HepG2 (cell line): ENCODE data around the gene THEM4. TPM values are rescaled to one million over a fixed set of nuclear protein-coding genes. Genes with fewer than 3 reads are reported as not detected.

Source experiments
- ATAC-seq: fragments of 200-7000 bp; cut with Tn5 transposase; 3 replicates; pipeline ENCODE4 v1.9.1; 2020; ENCODE audit warnings: mild to moderate bottlenecking, moderate library complexity
- BruUV-seq: library from RNA; stranded (reverse); fragments of 400-500 nt; replicated peaks from 2 replicates; lab custom pipeline; 2021; lab: Mats Ljungman, UMichigan
- CTCF ChIA-PET: fragments of 300-600 bp; formaldehyde crosslinking; extraction: SDS; loops from one replicate; lab custom pipeline; 2021; ENCODE audit warnings: low total read pairs, inconsistent platforms, low intra/inter-chr PET ratio; lab: Yijun Ruan, JAX
- POLR2A ChIA-PET: fragments of 350-600 bp; sonication (Branson Sonifier 250); formaldehyde crosslinking; loops from one replicate; lab custom pipeline; 2020; ENCODE audit warnings: antibody characterized with exemption, inconsistent platforms; lab: Yijun Ruan, JAX
- DNase-seq: peaks from one replicate; pipeline ENCODE4 v3.0.0-alpha.2; 2015; ENCODE audit warnings: low spot score
- FAIRE-seq: peaks from 3 replicates; lab custom pipeline; 2011; peaks lifted over from hg19 to GRCh38; lab: Jason Lieb, UNC
- H2AFZ ChIP-seq: one replicate; pipeline ENCODE4 v1.6.1; 2011; ENCODE audit warnings: low read length, inconsistent platforms
- H3K27ac ChIP-seq: fragments of 300-600 bp; 3 replicates; pipeline ENCODE4 v1.8.0; 2011; ENCODE audit warnings: mixed run types, mild to moderate bottlenecking, mixed read lengths, low read length, inconsistent platforms; ENCODE audit not compliant: insufficient read depth; ENCODE audit errors: extremely low read length
- H3K27me3 ChIP-seq, 2 experiments: fragments of 200-600 bp in 1 of 2; 2 replicates in 1 of 2; 3 replicates in 1 of 2; pipeline versions ENCODE4 v1.6.0 to v1.8.0; 2011; ENCODE audit warnings: low read length in 2 of 2, mild to moderate bottlenecking in 2 of 2, moderate library complexity in 2 of 2, inconsistent platforms in 1 of 2; ENCODE audit not compliant: insufficient read depth in 2 of 2, control insufficient read depth in 1 of 2
- H3K36me3 ChIP-seq, 2 experiments: fragments of 200-600 bp in 1 of 2; replicated peaks in 1 of 2; 2 replicates in 1 of 2; 3 replicates in 1 of 2; pipeline versions ENCODE4 v1.5.1 to v1.8.0; 2011; ENCODE audit warnings: low read length in 2 of 2, inconsistent platforms in 1 of 2; ENCODE audit not compliant: insufficient read depth in 2 of 2, control insufficient read depth in 1 of 2
- H3K4me1 ChIP-seq: 2 replicates; pipeline ENCODE4 v1.5.1; 2012; ENCODE audit warnings: low read length, inconsistent platforms; ENCODE audit not compliant: insufficient read depth
- H3K4me2 ChIP-seq: 2 replicates; pipeline ENCODE4 v1.6.0; 2011; ENCODE audit warnings: low read depth, low read length, inconsistent platforms
- H3K4me3 ChIP-seq, 3 experiments: fragments of 200-600 bp in 1 of 3; sonication (generic), shearing (Covaris generic) in 1 of 3; replicated peaks in 1 of 3; 2 replicates each; pipeline ENCODE4 v1.5.1; 2011 to 2016; ENCODE audit warnings: low read length in 3 of 3, inconsistent platforms in 2 of 3, low read depth in 2 of 3, mild to moderate bottlenecking in 2 of 3, control low read depth in 1 of 3, mixed read lengths in 1 of 3; ENCODE audit not compliant: insufficient read depth in 1 of 3
- H3K79me2 ChIP-seq: one replicate; pipeline ENCODE4 v1.6.1; 2011; ENCODE audit warnings: low read length, inconsistent platforms; ENCODE audit not compliant: insufficient read depth
- H3K9ac ChIP-seq: 2 replicates; pipeline ENCODE4 v1.6.0; 2011; ENCODE audit warnings: mild to moderate bottlenecking, low read depth, low read length, inconsistent platforms; ENCODE audit not compliant: insufficient read depth
- H3K9me3 ChIP-seq: 2 replicates; pipeline ENCODE4 v1.5.1; 2012; ENCODE audit warnings: mild to moderate bottlenecking, low read length
- H4K20me1 ChIP-seq: 2 replicates; pipeline ENCODE4 v1.6.0; 2011; ENCODE audit warnings: inconsistent platforms, mild to moderate bottlenecking, low read length, moderate library complexity; ENCODE audit not compliant: insufficient read depth
- GATAD2A ChIP-seq: IDR thresholded peaks from 2 replicates; pipeline ENCODE4 v1.6.1; 2016
- MTF1 ChIP-seq: sonication (generic); formaldehyde crosslinking; IDR thresholded peaks from 2 replicates; pipeline ENCODE4 v1.5.0; 2020; ENCODE audit warnings: missing genetic modification reagents
- MYC ChIP-seq: sonication (generic); formaldehyde crosslinking; IDR thresholded peaks from 2 replicates; pipeline ENCODE4 v1.9.0; 2021; ENCODE audit warnings: missing genetic modification reagents, borderline replicate concordance
- NCOA1 ChIP-seq: sonication (generic); formaldehyde crosslinking; IDR thresholded peaks from 2 replicates; pipeline ENCODE4 v1.9.0; 2021; ENCODE audit warnings: missing genetic modification reagents
- NFIB ChIP-seq: sonication (generic); formaldehyde crosslinking; IDR thresholded peaks from 2 replicates; pipeline ENCODE4 v1.9.0; 2021; ENCODE audit warnings: missing genetic modification reagents, mild to moderate bottlenecking, borderline replicate concordance
- NFIC ChIP-seq: IDR thresholded peaks from 2 replicates; pipeline ENCODE4 v1.6.1; 2012; ENCODE audit warnings: mild to moderate bottlenecking, low read length, inconsistent platforms
- REL ChIP-seq: sonication (generic); formaldehyde crosslinking; conservative IDR thresholded peaks from 2 replicates; pipeline ENCODE4 v1.8.0; 2022; ENCODE audit warnings: mild to moderate bottlenecking, missing genetic modification reagents, moderate library complexity
- SP5 ChIP-seq: IDR thresholded peaks from 2 replicates; pipeline ENCODE4 v1.6.1; 2016; ENCODE audit warnings: low read depth, borderline replicate concordance
- ZNF232 ChIP-seq: sonication (generic); formaldehyde crosslinking; IDR thresholded peaks from 2 replicates; pipeline ENCODE4 v1.4.0; 2020; ENCODE audit warnings: missing genetic modification reagents, borderline replicate concordance
- ZNF382 ChIP-seq: sonication (generic); formaldehyde crosslinking; IDR thresholded peaks from 2 replicates; pipeline ENCODE4 v1.5.0; 2020; ENCODE audit warnings: missing genetic modification reagents, mild to moderate bottlenecking, borderline replicate concordance
- ZNF749 ChIP-seq: sonication (generic); formaldehyde crosslinking; IDR thresholded peaks from 2 replicates; pipeline ENCODE4 v1.8.0; 2022; ENCODE audit warnings: mild to moderate bottlenecking, missing genetic modification reagents, moderate library complexity, borderline replicate concordance
- ZNF792 ChIP-seq: IDR thresholded peaks from 2 replicates; pipeline ENCODE4 v1.6.1; 2016
- WGBS: methylation state at CpG from one replicate; pipeline ENCODE4 v1.1.6; 2017; ENCODE audit warnings: low lambda C conversion rate; 5-methylcytosine and 5-hydroxymethylcytosine counted together
- in situ Hi-C: cut with HindIII; loops from 2 replicates; pipeline ENCODE4 v1.10.0; 2017; ENCODE audit warnings: low pct_unique_long_range_greater_than_20kb; ENCODE audit not compliant: extremely low pct_ligation_motif_present
- intact Hi-C: fragments of 100-400 bp; cut with micrococcal nuclease; formaldehyde crosslinking; loops from one replicate; pipeline ENCODE4 v1.10.0; 2022; ENCODE audit not compliant: unreplicated experiment
- polyA plus RNA-seq, 8 experiments: library from polyadenylated mRNA; depleted of rRNA in 3 of 8; stranded (reverse) in 7 of 8; unstranded in 1 of 8; fragments of >200 nt; fragmentation: Illumina TruSeq in 4 of 8; extraction: Trizol in 4 of 8; gene quantifications; 2 replicates each; pipeline versions ENCODE4 v1.2.1 to v1.2.3, GENCODE V29; 2011 to 2016; ENCODE audit warnings: low read depth in 4 of 8, missing spikeins in 1 of 8, mixed read lengths in 1 of 8; ENCODE audit not compliant: insufficient read depth in 1 of 8
- total RNA-seq, 5 experiments: library from RNA; depleted of rRNA; stranded (reverse); fragments of >200 nt; fragmentation: Illumina TruSeq; extraction: Trizol; gene quantifications; 2 replicates each; pipeline ENCODE4 v1.2.3, GENCODE V29; 2016; ENCODE audit warnings: low read depth in 1 of 5
- TF ChIP-seq, protein P1 (sequence below): IDR thresholded peaks from 2 replicates; pipeline ENCODE4 v1.6.1; 2016
- TF ChIP-seq, protein P2 (sequence below): sonication (generic); formaldehyde crosslinking; IDR thresholded peaks from 2 replicates; pipeline ENCODE4 v1.9.0; 2021; ENCODE audit warnings: missing genetic modification reagents, borderline replicate concordance
- TF ChIP-seq, protein P3 (sequence below): sonication (generic); formaldehyde crosslinking; IDR thresholded peaks from 2 replicates; pipeline ENCODE4 v1.4.0; 2020; ENCODE audit warnings: mild to moderate bottlenecking, missing genetic modification reagents, borderline replicate concordance
- TF ChIP-seq, protein P4 (sequence below): sonication (generic); formaldehyde crosslinking; IDR thresholded peaks from 2 replicates; pipeline ENCODE4 v1.4.0; 2020; ENCODE audit warnings: missing genetic modification reagents

Gene THEM4
- total and polyA plus RNA-seq, 2 of the 13 experiments (the other 11 are each of a cell fraction or from before 2014, with no cell fraction given) = 10.9 to 13.9 TPM

DNA sequence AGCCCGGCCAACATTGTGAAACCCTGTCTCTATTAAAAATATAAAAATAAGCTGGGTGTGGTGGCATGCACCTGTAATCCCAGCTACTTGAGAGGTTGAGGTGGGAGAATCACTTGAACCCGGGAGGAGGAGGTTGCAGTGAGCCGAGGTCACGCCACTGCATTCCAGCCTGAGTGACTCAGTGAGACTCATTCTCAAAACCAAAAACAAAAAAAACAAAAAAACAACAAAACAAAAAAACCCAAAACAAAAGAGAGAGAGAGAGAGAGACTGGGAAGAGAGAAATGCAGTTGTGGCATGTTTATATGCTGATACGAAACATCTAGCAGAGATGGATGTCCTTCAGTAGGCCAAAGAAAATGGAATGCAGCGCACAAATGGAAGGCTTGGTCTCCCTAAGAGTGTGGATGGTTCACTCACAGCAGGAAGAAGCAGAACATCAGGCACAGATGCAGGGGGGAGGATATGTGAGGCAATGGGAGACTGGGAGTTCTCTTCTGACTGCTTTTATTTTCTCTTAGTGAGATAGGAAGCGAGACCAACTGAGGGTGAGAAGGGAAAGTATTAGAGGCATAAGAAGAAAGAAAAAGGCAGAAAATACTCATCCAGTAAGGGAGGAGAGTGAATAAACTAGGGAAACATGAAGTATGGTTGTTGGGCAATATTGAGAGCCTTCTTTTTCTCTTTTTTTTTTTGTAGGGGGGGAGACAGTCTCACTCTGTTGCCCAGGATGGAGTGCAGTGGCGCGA, 16.0 kb downstream of the THEM4 start (continued):
- TF ChIP-seq, protein P1, sequence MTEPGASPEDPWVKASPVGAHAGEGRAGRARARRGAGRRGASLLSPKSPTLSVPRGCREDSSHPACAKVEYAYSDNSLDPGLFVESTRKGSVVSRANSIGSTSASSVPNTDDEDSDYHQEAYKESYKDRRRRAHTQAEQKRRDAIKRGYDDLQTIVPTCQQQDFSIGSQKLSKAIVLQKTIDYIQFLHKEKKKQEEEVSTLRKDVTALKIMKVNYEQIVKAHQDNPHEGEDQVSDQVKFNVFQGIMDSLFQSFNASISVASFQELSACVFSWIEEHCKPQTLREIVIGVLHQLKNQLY (CRISPR knock-in tag) = no peak
- TF ChIP-seq, protein P2, sequence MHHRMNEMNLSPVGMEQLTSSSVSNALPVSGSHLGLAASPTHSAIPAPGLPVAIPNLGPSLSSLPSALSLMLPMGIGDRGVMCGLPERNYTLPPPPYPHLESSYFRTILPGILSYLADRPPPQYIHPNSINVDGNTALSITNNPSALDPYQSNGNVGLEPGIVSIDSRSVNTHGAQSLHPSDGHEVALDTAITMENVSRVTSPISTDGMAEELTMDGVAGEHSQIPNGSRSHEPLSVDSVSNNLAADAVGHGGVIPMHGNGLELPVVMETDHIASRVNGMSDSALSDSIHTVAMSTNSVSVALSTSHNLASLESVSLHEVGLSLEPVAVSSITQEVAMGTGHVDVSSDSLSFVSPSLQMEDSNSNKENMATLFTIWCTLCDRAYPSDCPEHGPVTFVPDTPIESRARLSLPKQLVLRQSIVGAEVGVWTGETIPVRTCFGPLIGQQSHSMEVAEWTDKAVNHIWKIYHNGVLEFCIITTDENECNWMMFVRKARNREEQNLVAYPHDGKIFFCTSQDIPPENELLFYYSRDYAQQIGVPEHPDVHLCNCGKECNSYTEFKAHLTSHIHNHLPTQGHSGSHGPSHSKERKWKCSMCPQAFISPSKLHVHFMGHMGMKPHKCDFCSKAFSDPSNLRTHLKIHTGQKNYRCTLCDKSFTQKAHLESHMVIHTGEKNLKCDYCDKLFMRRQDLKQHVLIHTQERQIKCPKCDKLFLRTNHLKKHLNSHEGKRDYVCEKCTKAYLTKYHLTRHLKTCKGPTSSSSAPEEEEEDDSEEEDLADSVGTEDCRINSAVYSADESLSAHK (CRISPR knock-in tag) = no peak

DNA sequence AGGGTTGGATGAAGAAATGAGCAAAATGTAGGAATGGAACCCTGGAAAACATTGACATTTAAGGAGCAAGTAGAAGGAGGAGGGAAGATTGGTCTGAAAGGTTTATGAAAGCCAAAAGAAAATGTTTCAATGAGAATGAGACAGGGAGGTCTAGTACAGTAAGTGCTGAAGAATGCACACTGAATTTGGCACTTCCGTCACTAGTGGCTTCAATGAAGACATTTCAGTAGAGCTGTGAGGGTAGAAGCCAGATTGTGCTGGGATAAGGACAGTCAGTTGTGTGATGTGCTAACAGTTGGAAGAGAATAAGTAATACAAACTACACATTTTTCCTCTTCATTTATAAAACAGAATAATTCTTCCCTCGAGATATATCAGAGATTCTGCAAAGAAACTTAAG, 17.1 kb downstream of the THEM4 start:
- BruUV-seq = no TSS peak
- FAIRE-seq = no peak
- TF ChIP-seq ZNF792 = no peak
- TF ChIP-seq NCOA1 (CRISPR knock-in tag) = no peak
- TF ChIP-seq, protein P3, sequence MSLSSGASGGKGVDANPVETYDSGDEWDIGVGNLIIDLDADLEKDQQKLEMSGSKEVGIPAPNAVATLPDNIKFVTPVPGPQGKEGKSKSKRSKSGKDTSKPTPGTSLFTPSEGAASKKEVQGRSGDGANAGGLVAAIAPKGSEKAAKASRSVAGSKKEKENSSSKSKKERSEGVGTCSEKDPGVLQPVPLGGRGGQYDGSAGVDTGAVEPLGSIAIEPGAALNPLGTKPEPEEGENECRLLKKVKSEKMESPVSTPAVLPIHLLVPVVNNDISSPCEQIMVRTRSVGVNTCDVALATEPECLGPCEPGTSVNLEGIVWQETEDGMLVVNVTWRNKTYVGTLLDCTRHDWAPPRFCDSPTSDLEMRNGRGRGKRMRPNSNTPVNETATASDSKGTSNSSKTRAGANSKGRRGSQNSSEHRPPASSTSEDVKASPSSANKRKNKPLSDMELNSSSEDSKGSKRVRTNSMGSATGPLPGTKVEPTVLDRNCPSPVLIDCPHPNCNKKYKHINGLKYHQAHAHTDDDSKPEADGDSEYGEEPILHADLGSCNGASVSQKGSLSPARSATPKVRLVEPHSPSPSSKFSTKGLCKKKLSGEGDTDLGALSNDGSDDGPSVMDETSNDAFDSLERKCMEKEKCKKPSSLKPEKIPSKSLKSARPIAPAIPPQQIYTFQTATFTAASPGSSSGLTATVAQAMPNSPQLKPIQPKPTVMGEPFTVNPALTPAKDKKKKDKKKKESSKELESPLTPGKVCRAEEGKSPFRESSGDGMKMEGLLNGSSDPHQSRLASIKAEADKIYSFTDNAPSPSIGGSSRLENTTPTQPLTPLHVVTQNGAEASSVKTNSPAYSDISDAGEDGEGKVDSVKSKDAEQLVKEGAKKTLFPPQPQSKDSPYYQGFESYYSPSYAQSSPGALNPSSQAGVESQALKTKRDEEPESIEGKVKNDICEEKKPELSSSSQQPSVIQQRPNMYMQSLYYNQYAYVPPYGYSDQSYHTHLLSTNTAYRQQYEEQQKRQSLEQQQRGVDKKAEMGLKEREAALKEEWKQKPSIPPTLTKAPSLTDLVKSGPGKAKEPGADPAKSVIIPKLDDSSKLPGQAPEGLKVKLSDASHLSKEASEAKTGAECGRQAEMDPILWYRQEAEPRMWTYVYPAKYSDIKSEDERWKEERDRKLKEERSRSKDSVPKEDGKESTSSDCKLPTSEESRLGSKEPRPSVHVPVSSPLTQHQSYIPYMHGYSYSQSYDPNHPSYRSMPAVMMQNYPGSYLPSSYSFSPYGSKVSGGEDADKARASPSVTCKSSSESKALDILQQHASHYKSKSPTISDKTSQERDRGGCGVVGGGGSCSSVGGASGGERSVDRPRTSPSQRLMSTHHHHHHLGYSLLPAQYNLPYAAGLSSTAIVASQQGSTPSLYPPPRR (CRISPR knock-in tag) = no peak
- no peak for TF ChIP-seq ZNF382 (CRISPR knock-in tag)
- TF ChIP-seq ZNF749 (CRISPR knock-in tag) = no peak
- TF ChIP-seq NFIB = no peak
- TF ChIP-seq GATAD2A (CRISPR knock-in tag) = no peak
- no peak for TF ChIP-seq MYC (CRISPR knock-in tag)
- TF ChIP-seq MTF1 (CRISPR knock-in tag) = no peak
- TF ChIP-seq, protein P4, sequence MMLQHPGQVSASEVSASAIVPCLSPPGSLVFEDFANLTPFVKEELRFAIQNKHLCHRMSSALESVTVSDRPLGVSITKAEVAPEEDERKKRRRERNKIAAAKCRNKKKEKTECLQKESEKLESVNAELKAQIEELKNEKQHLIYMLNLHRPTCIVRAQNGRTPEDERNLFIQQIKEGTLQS (CRISPR knock-in tag) = no peak
- no peak for TF ChIP-seq REL (CRISPR knock-in tag)
- no peak for TF ChIP-seq ZNF232
- TF ChIP-seq NFIC = no peak
- no peak for TF ChIP-seq SP5

More for the DNA sequence above, 17.1 kb downstream of the THEM4 start:
- H3K4me1 ChIP-seq = no peaks in the 10 kb centered on the region
- no peaks in the 10 kb centered on the region for H3K79me2 ChIP-seq
- H4K20me1 ChIP-seq = no peaks in the 10 kb centered on the region
- H3K4me3 ChIP-seq = no peak overlapping the region
- ATAC-seq (no peak), DNase-seq (no peak)
- ChIA-PET CTCF (no interaction called here), POLR2A (no interaction called here)
- no peak overlapping the region for H3K9ac ChIP-seq
- no peaks in the 10 kb centered on the region for H3K27me3 ChIP-seq
- in situ Hi-C loops (no loop called here), intact Hi-C loops (no loop called here)
- H3K9me3 ChIP-seq = no peaks in the 10 kb centered on the region
- 87% methylated on average over 2 of the region's 2 CpGs for WGBS
- no peak overlapping the region for H3K4me2 ChIP-seq
- peaks cover 7 to 15% of the 10 kb centered on the region in 2 experiments; a peak in 3 of 5 replicates for H3K36me3 ChIP-seq
- no peak overlapping the region for H2AFZ ChIP-seq
- H3K27ac ChIP-seq = no peak overlapping the region
